HCT116 (cell line): ENCODE measurements around the gene SCARF2. TPM values are rescaled to one million over a fixed set of nuclear protein-coding genes. Genes with fewer than 3 reads are reported as not detected.

Experiments used
- ATAC-seq: fragments of 200-7000 bp; cut with Tn5 transposase; 2 replicates; pipeline ENCODE4 v1.9.1; 2020; ENCODE audit warnings: mild to moderate bottlenecking, moderate library complexity
- BruUV-seq: library from RNA; stranded (reverse); fragments of 400-500 nt; replicated peaks from 2 replicates; lab custom pipeline; 2021; lab: Mats Ljungman, UMichigan
- CTCF ChIA-PET: fragments of 300-600 bp; sonication (Branson Sonifier 250); formaldehyde crosslinking; loops from one replicate; lab custom pipeline; 2021; ENCODE audit warnings: antibody characterized with exemption; lab: Charles Lee
- POLR2A ChIA-PET: fragments of 300-600, 350-600 bp; sonication (Branson Sonifier 250); formaldehyde crosslinking; loops from one replicate; lab custom pipeline; 2021; ENCODE audit warnings: antibody characterized with exemption; lab: Charles Lee
- RAD21 ChIA-PET, 2 experiments: fragments of 300-600 bp; sonication (Branson Sonifier 250); formaldehyde crosslinking; loops; one replicate each; lab custom pipeline; 2023; ENCODE audit warnings: low total read pairs in 2 of 2; ENCODE audit not compliant: uncharacterized antibody in 2 of 2, unreplicated experiment in 2 of 2, low non-redundant PET in 1 of 2; lab: Charles Lee
- DNase-seq: peaks from one replicate; pipeline ENCODE4 v3.0.0-alpha.2; 2010; ENCODE audit warnings: low read depth, low spot score
- H2AFZ ChIP-seq: fragments of 200-600 bp; shearing (Covaris generic), sonication (generic); 2 replicates; pipeline ENCODE4 v1.6.1; 2017; ENCODE audit warnings: low read depth, mixed run types, mixed read lengths, antibody characterized with exemption, low read length; ENCODE audit not compliant: poor library complexity, severe bottlenecking
- H3K27ac ChIP-seq: 2 replicates; pipeline ENCODE4 v1.5.1; 2012; ENCODE audit warnings: low read depth, low read length
- H3K27me3 ChIP-seq: fragments of 200-600 bp; sonication (generic); 2 replicates; pipeline ENCODE4 v1.6.1; 2016; ENCODE audit warnings: mixed run types, low read length, mixed read lengths; ENCODE audit not compliant: insufficient read depth
- H3K36me3 ChIP-seq, 2 experiments: fragments of 200-500 bp in 1 of 2; fragments of 200-600 bp in 1 of 2; sonication (Bioruptor generic) in 1 of 2; sonication (generic) in 1 of 2; 2 replicates each; pipeline versions ENCODE4 v1.5.1 to v1.6.1; 2014 to 2016; ENCODE audit warnings: low read length in 2 of 2, inconsistent platforms in 1 of 2, mixed read lengths in 1 of 2, mixed run types in 1 of 2; ENCODE audit not compliant: insufficient read depth in 2 of 2, control insufficient read depth in 1 of 2
- H3K4me1 ChIP-seq, 2 experiments: fragments of 200-600 bp in 1 of 2; sonication (generic) in 1 of 2; 2 replicates each; pipeline versions ENCODE4 v1.5.1 to v1.6.1; 2012 to 2017; ENCODE audit warnings: low read length in 2 of 2, inconsistent platforms in 1 of 2, mild to moderate bottlenecking in 1 of 2, mixed read lengths in 1 of 2, mixed run types in 1 of 2, moderate library complexity in 1 of 2; ENCODE audit not compliant: insufficient read depth in 2 of 2, control insufficient read depth in 1 of 2
- H3K4me2 ChIP-seq: fragments of 200-600 bp; sonication (generic); 2 replicates; pipeline ENCODE4 v1.6.1; 2017; ENCODE audit warnings: mixed run types, low read length, mixed read lengths
- H3K4me3 ChIP-seq, 2 experiments: fragments of 200-600 bp in 1 of 2; sonication (generic) in 1 of 2; replicated peaks in 1 of 2; 2 replicates each; pipeline ENCODE4 v1.5.1; 2011 to 2016; ENCODE audit warnings: low read length in 2 of 2, control low read depth in 1 of 2, low read depth in 1 of 2, mild to moderate bottlenecking in 1 of 2, mixed read lengths in 1 of 2, mixed run types in 1 of 2
- H3K79me2 ChIP-seq: fragments of 200-600 bp; sonication (generic); 2 replicates; pipeline ENCODE4 v1.6.1; 2017; ENCODE audit warnings: mild to moderate bottlenecking, mixed run types, low read length, moderate library complexity, mixed read lengths; ENCODE audit not compliant: insufficient read depth
- H3K9ac ChIP-seq: fragments of 200-600 bp; sonication (generic); 2 replicates; pipeline ENCODE4 v1.6.1; 2016; ENCODE audit warnings: low read length, mixed read lengths
- H3K9me2 ChIP-seq: fragments of 200-600 bp; sonication (generic), shearing (Covaris generic); 2 replicates; pipeline ENCODE4 v1.6.1; 2017; ENCODE audit warnings: mixed run types, mild to moderate bottlenecking, moderate library complexity; ENCODE audit not compliant: insufficient read depth
- H3K9me3 ChIP-seq, 2 experiments: fragments of 200-500 bp in 1 of 2; fragments of 200-600 bp in 1 of 2; sonication (Bioruptor generic) in 1 of 2; sonication (generic) in 1 of 2; 2 replicates each; pipeline ENCODE4 v1.6.1; 2014 to 2017; ENCODE audit warnings: low read length in 2 of 2, mixed read lengths in 2 of 2, inconsistent platforms in 1 of 2, low read depth in 1 of 2, mild to moderate bottlenecking in 1 of 2, mixed run types in 1 of 2, moderate library complexity in 1 of 2; ENCODE audit not compliant: control insufficient read depth in 1 of 2, insufficient read depth in 1 of 2
- H4K20me1 ChIP-seq: fragments of 200-600 bp; sonication (generic), shearing (Covaris generic); 2 replicates; pipeline ENCODE4 v1.6.1; 2017; ENCODE audit warnings: mixed run types, mild to moderate bottlenecking, moderate library complexity; ENCODE audit not compliant: insufficient read depth
- POLR2AphosphoS5 ChIP-seq: IDR thresholded peaks from 2 replicates; pipeline ENCODE4 v1.6.1; 2011; ENCODE audit warnings: mild to moderate bottlenecking, low read depth, low read length, moderate library complexity
- SIN3A ChIP-seq: IDR thresholded peaks from 2 replicates; pipeline ENCODE4 v1.6.1; 2012; ENCODE audit warnings: low read depth
- YY1 ChIP-seq: IDR thresholded peaks from 2 replicates; pipeline ENCODE4 v1.6.1; 2011; ENCODE audit warnings: low read length, low read depth, moderate library complexity, mild to moderate bottlenecking; ENCODE audit not compliant: insufficient replicate concordance; ENCODE audit errors: extremely low read depth
- ZFX ChIP-seq: fragments of 450-650 bp; IDR thresholded peaks from 2 replicates; pipeline ENCODE4 v1.6.1; 2017
- intact Hi-C: fragments of 100-400 bp; cut with micrococcal nuclease; formaldehyde crosslinking; loops from 2 replicates; pipeline ENCODE4 v1.10.0; 2022
- total RNA-seq: library from RNA; stranded (reverse); gene quantifications from one replicate; pipeline ENCODE4 v1.2.1, GENCODE V29; 2021; ENCODE audit not compliant: unreplicated experiment
- TF ChIP-seq, protein P1 (sequence below): IDR thresholded peaks from 2 replicates; pipeline ENCODE4 v1.6.1; 2011; ENCODE audit warnings: mild to moderate bottlenecking, low read length, moderate library complexity; ENCODE audit not compliant: insufficient replicate concordance; ENCODE audit errors: extremely low read depth

Gene SCARF2
- total RNA-seq, 1 experiment from 2014 or later = 2.5 TPM

DNA sequence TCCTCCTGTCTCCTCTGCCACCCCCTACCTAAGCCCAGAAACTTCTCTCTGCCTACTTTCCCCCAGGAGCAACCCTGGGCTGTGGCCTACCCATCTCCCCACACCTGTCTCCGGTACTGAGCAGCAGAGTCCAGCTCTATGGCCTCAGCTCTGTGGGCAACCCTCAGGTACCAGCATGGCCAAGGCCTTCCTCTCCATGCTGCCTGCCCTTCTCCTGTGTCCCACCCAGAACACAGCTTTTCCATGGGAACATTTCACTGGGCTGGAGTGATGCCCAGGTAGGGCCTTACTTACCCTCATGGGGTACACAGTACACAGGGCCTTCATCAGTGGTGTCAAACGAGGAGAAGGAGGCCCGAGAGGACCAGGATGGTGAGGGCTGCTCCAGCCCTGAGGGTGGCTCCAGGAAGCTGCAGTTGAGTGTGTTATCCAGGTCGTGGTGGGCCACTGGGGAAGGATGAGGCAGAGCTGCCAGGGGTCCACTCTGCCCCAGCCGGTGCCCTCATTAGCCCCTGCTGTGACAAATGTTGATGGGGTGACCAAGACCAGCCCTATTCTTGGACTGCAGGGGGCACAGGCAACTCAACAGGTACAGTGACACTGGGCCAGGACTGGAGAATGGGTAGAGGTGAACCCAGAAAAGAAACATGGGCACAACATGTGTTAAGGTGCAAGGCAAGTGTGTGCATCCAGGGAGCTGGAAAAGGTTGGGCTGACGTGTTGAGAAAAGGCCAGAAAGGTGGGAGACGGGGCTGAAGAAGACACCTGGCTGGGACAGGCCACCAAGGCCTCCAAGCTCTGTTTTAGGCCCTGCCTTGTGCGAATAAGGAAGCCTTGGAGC is 10.3 kb downstream of the SCARF2 start:
- H3K9me2 ChIP-seq = no peaks in the 10 kb centered on the region
- ChIA-PET POLR2A (interaction anchor here (0.6 kb wide), 1 partner anchor 9 kb away, joined by 3 read pairs; no protein-coding TSS in a partner anchor), CTCF (interaction anchor here (1.3 kb wide), 1 partner anchor 9 kb away, joined by 9 read pairs; no protein-coding TSS in a partner anchor), RAD21 (no interaction called here)
- no peak overlapping the region for H2AFZ ChIP-seq
- no peaks in the 10 kb centered on the region for H3K36me3 ChIP-seq
- no peak for ATAC-seq
- DNase-seq = no peak
- H3K4me1 ChIP-seq = peaks cover 16 to 35% of the 10 kb centered on the region in 2 experiments
- H3K4me3 ChIP-seq = no peak overlapping the region
- no peak for TF ChIP-seq SIN3A
- no peak for TF ChIP-seq YY1
- TF ChIP-seq ZFX = no peak
- H3K79me2 ChIP-seq = no peaks in the 10 kb centered on the region
- H3K27ac ChIP-seq = no peak overlapping the region
- no peak overlapping the region for H3K9ac ChIP-seq
- no peaks in the 10 kb centered on the region for H4K20me1 ChIP-seq
- no peaks in the 10 kb centered on the region for H3K27me3 ChIP-seq
- no TSS peak for BruUV-seq
- intact Hi-C loops = no loop called here
- no peak overlapping the region for H3K4me2 ChIP-seq
- H3K9me3 ChIP-seq = no peaks in the 10 kb centered on the region

DNA sequence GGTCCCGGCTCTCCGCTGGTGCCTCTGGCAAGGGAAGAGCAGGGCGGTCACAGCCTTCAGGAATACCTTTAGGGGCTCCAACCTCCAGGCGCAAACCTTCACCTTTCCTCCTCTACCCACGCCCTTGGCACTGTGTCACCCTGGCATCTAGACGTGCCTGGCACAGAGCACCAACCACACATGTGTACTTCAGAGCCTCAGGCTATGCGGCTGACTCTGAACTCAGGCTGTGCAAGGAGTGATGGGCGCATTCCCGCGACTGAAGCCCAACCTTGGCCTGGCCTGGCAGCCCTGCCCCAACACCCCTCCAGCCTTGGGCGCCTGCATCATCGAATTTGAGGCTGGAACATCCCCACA is 11.4 kb downstream of the SCARF2 start:
- POLR2A ChIA-PET = no interaction called here
- Histone ChIP-seq H3K4me3 (no peak overlapping the region), H3K79me2 (no peaks in the 10 kb centered on the region), H3K9me3 (no peaks in the 10 kb centered on the region), H2AFZ (no peak overlapping the region), H3K4me1 (peaks cover 14 to 28% of the 10 kb centered on the region in 2 experiments), H3K36me3 (no peaks in the 10 kb centered on the region), H3K4me2 (no peak overlapping the region), H3K27me3 (no peaks in the 10 kb centered on the region), H3K9me2 (no peaks in the 10 kb centered on the region), H3K9ac (no peak overlapping the region), H4K20me1 (no peaks in the 10 kb centered on the region), H3K27ac (no peak overlapping the region)
- no TSS peak for BruUV-seq
- RAD21 ChIA-PET = no interaction called here
- CTCF ChIA-PET = no interaction called here
- no peak for TF ChIP-seq POLR2AphosphoS5
- TF ChIP-seq, protein P1, sequence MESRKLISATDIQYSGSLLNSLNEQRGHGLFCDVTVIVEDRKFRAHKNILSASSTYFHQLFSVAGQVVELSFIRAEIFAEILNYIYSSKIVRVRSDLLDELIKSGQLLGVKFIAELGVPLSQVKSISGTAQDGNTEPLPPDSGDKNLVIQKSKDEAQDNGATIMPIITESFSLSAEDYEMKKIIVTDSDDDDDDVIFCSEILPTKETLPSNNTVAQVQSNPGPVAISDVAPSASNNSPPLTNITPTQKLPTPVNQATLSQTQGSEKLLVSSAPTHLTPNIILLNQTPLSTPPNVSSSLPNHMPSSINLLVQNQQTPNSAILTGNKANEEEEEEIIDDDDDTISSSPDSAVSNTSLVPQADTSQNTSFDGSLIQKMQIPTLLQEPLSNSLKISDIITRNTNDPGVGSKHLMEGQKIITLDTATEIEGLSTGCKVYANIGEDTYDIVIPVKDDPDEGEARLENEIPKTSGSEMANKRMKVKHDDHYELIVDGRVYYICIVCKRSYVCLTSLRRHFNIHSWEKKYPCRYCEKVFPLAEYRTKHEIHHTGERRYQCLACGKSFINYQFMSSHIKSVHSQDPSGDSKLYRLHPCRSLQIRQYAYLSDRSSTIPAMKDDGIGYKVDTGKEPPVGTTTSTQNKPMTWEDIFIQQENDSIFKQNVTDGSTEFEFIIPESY = no peak
- no peak for DNase-seq
- ATAC-seq = no peak
- intact Hi-C loops = no loop called here
